GM03348 (cell line): ENCODE data around the gene ZDHHC14.
"Not testable (repeated sequence)": the region's sequence is repeated elsewhere in the genome, so short reads cannot be mapped to it uniquely, and the experiment has no call there.

Experiments used
- DNase-seq: peaks from one replicate; pipeline ENCODE4 v3.0.0; 2012; ENCODE audit warnings: low spot score

Gene ZDHHC14

DNA sequence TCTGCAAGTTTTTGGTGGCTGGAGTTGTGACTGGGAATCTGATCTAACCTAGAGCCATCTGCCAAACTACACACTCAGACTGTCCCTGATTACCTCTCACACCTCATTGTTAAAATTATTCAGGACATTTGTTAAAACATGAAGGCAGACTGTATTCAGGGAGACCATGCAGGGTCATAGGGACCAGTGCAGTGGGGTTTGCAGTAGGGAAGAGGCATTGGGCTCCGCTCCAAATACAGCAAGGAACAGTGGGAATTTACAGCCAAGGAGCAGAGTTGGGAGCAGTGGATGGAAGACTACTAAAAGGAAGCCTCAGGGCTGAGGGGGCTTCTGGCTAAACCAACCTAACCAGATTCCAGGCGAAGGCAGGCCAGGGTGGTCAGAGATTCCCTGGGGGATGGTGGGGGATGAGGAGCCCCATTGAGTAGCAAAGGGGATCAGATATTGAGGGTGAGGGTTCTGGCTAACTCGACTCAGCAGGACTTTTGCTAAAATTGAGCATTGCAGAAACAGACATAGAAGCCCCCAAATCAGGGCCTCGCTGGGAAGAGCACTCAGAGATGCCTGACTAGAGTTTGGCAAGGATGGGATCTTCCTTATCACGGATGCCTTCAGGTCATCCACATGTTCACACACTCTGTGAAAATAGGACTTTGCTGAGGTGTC lies 172.0 kb downstream of the ZDHHC14 start:
- DNase-seq: no peak

DNA sequence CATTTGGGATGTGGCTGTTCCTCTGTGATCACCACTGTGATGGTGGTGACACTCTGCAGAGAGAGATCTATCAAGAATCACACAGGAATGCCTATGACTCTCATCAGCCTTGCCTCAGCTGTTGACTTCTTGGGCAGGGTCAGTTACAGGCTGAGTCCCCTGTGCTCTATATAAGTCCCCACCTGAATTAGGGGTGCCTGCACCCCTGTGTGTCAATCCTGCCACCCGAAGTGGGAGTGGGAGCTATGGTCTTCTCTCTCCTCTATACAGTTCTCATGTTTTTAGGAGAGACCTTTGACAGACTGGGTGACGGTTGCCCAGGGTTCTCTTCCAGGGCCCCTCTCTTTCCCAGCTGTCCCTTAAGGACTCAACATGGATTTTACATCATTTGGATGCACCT lies 173.8 kb downstream of the ZDHHC14 start:
- DNase-seq: no peak

DNA sequence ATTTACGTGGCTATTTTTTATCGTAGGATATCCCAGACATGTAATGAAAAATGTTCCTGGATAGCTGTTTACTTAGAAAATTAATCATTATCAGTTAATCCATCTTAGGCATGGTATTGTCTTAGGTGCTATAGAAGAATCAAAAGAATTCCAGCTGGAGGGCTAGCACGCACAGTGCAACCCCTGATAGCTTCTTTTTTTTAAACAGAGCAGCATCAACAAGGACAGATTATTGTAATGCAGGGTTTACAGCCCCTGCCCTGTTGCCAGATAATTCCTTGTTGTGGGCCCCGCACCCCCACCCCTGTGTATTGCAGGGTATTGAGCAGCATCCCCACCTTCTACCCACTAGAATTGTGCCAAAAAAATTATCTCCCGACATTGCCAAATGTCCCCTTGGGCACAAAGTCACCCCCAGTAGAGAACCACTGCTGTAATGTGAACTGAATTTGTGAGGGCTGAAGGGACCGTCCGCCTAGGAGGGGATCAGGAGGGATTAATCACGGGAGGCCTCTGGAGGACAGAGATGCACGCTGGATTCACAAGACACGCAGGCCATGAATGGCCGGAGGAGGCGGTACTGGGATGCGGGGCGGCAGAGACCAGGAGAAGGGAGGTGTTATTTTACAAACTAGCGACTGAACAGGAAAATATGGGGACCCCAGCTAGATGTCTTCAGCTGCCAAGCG lies 174.6 kb downstream of the ZDHHC14 start:
- DNase-seq: no peak

DNA sequence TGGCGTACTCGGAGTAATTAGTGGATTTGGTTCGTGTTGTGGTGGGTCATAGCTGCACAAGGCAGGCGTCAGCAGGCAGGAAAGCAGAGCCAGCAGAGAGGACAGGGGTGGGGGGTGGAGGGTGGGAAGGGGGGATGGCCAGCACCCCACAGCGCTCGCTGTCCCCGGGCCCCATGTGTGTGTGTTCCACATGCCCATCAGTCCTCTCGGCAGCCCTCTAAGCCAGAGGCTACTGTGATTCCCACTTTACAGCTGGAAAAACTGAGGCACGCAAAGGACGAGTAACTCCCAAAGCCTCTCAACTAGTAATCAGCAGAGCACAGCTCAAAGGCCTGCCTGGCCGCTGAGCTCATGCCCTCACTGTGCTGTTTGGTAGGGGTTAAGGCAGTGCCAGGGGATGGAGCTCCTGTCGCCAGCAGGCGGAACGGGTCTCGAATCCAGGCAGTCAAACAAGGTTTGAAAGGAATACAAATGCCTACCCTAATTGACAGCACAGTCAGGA lies 175.2 kb downstream of the ZDHHC14 start:
- no peak for DNase-seq

DNA sequence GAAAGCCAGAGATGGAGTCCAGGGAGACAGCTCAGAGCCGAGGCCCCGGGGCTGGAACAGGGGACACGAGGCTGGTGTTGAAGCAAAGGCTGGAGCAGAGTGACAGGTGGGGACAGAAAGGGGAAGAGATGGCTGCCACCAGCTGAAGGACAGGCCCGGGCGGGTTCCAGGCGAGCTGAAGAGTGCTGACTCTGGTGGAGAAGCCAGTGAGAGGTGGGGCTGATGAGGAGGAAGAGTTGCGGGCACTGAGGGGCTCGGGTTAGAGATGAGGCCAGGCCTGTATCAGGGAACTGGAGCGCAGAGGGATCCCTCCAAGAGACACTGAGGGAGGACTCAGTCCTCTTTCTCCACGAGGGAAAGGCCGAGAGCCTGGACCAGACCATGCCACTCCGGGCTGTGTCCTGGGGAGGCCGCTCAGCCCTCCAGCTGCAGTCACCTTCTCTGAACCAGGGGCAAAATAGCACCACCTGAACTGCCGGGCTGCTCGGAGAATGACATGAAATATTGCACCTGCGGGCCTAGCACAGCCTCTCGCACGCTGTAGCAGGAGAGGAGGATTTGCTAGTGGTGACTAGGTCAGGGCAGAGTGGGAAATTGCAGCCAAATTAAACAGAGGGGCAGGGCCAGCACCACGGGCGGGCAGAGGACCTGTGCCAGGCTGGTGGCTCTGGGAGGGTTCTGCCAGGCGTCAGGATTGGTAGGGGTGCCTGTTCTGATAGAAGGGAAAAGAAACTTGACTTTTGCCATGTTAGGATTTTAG lies 175.9 kb downstream of the ZDHHC14 start:
- no peak for DNase-seq

DNA sequence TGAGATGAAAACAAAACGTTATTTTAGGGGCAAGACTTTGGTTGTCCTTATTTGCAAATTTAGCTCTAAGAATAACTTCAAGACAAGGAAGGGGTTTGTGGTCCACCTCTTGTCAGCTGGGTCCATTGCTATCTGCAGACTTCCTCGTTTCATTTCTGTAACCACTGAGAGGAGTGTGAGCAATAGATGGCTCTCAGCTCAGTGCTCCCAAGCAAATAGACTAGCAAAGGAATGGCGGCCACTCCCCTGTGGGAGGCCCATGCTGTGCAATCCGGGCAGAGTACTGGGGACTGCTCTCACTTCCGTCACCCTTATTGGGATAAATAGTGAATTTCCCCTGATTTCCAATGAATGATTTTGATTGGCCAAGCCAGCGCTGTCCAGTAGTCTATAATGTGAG lies 176.6 kb downstream of the ZDHHC14 start:
- DNase-seq: no peak

DNA sequence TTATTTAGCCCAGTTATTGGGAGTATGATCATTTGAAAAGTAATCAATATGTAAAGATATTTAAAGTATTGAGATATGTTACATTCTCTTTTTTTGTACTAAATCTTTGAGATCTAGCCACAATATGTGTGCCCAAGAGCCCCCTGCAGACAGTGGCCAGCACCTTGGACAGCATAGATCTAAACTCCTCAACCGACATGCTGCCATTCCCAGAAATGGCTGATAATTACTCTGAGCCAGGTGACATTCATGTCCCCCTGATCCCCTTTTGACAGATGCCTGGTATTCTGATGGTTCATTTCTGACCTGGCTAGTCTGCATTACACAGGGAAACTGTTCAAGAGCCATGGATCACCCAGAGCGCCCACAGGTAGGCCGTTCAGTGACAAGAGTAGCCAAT lies 177.1 kb downstream of the ZDHHC14 start:
- DNase-seq: no peak

DNA sequence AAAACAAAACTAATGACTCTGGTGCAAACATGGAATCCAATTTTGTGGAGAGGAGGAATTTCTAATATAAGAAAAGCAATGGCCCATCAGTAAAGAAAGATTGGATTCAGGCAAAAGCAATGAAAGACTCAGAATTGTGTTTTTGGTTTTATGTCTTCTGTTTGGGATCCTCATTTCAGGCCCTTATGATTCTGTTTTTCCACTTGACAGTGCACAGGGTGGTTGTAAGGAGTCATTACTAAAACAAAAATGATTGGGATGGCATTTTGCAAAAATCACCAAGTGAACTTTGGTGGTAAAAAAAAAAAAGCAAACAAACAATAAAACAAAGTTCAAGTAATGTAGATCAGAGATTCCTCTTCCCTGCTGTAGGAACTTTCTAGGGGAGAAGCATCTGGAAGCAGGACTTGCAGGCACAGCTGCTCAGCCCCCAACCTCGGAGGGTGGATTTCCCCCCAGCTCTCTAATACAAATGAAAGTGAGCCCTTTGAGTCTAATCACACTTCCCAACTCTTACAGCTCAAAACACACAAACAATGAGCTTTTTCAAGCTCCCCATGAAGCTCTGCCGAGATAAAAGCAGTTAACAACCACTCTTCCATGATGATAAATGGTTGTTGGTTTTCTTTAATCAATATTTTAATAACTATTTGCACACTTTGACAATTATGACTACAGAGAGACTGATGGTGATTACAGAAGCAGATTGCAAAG lies 177.7 kb downstream of the ZDHHC14 start:
- no peak for DNase-seq

DNA sequence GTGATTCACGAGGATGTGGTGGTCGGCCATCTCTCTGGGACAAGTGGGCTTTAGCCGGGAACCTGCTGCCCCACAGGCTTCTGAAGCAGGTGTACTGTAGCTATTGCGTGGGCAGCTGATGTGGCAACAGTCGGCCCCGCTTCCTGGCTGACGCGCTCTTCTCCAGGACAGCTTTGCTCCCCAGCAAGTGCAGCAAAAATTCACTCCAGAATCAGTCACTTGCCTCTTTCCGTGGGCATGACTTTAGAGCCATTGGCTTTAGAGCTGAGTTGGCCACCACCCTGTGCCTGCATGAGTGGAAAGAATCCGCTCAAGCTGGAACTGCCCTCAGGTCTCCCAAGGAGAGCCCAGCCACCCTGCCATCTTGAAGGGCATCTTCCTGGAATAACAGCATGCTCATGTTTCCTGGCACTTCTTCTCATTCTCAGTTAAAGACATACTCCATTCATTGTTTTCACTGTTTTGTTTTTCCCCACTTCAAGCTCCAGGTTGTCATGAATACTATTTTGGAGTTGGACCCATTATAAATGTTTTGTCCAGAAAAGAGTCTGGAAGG lies 178.3 kb downstream of the ZDHHC14 start:
- DNase-seq: no peak

DNA sequence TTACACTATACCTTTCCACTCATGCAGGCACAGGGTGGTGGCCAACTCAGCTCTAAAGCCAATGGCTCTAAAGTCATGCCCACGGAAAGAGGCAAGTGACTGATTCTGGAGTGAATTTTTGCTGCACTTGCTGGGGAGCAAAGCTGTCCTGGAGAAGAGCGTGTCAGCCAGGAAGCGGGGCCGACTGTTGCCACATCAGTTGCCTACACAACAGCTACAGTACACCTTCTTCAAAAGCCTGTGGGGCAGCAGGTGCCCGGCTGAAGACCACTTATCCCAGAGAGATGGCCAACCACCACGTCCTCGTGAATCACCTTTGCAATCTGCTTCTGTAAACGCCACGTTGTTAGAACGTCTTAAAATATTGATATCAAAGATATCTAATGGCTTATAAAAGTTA lies 179.1 kb downstream of the ZDHHC14 start:
- not testable (repeated sequence) for DNase-seq

DNA sequence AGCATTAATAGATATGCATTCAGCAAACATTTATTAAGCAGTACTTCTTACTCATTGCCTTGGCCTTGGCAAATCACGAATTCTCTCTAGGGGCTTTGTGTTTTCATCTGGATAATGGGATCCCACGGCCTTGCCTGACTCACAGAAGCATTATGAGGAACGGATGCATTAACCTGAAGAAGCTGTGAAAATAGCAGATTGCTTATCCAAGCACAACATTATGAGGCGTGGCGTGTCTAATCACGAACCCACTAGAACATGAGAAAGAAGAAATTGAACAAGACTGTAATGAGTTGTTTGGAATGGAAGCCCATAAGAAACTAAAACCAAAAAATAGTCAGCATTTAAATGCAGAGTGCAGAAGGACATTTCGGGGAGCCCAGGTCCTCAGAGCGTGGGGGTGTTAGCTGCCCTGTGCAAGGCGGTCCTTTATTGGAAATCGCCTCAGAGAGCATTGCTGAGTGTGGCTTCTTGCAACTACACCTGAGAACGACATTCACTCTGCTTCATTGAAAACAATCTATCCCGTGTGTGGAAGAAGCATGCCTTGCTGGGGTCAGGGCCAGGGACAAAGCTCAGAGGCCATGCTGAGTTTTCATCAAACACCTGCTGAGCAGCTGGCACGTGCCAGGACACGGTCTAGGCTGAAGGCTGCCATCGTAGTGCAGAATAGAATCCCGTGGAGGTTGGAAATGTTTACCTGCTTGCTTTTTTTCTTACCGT lies 179.9 kb downstream of the ZDHHC14 start:
- DNase-seq: no peak

DNA sequence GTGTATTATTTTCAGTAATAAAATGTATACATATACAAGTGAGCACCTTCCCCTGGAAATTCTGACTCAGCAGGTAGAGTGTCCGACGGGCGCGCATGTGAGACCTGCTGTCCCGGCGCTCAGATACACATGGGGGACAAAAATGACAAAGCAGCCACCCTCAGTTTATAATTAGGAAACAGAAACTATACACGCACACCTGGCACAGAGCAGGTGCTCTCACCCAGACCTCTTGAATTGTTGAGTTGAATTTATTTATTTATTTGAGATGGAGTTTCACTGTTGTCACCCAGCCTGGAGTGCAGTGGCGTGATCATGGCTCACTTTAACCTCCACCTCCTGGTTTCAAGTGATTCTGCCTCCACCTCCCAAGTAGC lies 180.4 kb downstream of the ZDHHC14 start:
- no peak for DNase-seq

DNA sequence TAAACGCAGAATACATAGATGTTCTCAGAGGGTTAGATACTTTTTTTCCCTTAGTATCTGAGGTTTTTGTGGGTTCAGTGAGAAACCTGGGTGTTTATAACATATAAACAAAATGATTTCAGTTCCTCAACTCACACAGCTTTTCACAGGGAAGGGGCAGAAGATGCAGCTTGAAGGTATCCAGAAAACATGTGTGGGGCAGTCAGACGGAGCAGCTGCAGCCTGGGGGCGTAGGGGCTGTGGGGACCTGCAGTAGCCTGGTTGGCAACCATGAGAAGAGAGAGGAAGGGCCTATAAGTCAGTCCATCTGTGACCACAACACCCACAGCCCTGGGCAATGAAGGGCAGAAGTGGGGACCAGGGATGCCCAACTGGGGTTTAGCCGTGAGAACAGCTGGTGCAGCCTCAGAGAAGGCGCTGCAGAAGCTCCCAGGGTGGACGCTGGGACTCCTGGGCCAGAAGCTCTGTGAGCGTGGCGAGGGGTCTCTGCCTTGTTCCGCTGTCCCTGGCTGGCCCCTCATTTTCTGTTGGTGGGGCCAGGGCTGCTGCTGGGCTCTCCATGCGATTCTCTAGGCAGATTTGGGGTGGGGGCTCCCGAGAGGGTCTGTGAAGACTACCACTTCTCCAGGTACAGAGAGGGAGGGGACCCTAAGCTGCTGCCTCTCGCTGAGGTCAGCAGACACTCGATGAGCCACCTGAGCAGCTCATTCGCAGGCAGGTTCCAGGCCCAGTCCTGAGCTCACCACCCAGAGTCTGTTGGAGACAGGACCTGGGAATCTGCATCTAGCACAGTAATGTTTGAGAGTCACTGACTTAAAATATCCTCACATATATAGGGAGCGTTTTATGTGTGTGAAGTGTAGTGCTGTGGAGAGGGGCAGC lies 181.2 kb downstream of the ZDHHC14 start:
- DNase-seq: no peak

DNA sequence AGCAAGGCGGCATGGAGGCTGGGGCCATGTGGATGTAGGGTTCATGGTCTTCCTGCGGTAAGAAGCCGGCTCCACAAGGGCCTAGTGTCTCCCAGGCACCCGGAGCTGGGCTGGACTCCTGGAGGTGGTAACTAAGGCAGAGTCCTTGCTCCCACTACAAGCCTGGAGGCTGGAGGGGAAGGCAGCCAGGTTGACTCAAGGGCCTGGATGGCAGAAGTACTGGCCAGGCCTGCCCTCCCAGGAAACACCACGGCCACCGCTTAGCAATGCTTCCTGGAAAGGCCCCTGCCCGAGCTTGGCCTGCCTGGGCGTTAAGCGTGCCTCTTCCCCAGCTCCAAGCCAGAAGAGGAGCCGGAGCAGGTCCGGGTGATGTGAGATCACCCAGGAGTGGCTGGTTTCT lies 182.0 kb downstream of the ZDHHC14 start:
- DNase-seq: no peak

DNA sequence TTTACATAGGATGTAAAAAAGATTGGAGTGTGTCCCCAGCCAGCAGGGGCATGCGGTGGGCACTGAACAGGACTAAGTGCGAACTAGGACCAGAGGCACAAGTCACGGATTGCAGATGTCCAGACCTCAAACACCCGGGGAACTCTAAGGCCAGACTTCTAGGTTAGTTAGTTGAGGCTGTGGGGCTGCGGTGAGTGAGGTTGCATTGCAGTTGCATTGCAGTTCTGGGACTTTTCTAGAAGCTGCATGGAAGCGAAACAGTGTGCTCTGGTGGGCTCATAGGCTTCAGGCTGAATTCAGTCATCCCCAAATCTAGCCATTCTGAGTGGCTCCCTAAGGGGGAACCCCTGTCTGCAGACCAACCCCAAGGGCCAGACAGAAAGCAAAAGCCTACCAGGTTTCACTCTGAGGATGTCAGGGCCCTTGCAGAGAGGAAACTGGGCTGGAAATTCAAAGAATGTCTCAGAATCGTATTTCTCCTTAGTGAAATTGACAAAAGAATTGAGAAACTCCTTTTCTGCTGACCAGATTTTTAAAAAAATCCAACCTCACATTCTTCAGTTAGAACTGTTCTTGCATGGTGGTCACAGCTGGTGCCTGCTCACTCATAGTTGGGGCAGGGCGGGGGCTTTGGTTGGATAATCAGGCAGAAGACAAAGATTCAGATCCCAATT lies 182.8 kb downstream of the ZDHHC14 start:
- DNase-seq: peak; percentile 23

DNA sequence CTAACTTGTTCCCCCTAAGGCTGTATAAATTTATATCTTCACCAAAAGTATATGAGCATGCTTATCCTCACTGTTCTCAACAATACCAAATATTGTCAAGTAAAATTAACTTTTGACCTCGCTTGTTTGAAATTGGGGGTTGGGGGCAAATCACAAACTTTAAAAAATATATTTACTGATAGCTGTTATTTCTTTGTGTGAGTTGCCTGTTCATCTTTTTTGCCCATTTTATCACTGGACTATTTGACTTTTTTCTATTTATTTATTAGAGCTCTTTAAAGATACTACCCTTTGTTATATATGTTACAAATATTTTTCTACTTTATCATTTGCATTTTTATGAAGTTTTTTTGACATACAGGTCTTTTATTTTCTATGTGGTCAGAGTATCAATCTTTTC lies 187.7 kb downstream of the ZDHHC14 start:
- DNase-seq: no peak

DNA sequence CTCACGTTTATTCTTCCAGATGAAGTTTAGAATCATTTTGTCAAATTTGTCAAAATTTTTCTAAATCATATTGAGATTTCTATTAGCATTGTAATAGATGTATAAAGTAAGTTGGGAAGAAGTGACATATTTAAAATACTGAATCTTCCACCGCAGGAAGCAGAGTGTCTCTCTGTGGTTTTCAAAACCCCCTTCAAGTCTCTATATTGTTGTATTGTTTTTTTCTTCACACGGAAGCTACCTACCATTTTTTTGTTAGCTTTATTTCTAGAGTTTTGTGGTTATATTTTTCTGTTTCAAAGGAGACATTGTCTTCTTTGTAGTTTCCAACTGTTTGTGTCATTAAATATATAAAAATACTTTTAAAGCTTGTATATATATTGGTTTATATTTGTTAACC lies 188.6 kb downstream of the ZDHHC14 start:
- no peak for DNase-seq

DNA sequence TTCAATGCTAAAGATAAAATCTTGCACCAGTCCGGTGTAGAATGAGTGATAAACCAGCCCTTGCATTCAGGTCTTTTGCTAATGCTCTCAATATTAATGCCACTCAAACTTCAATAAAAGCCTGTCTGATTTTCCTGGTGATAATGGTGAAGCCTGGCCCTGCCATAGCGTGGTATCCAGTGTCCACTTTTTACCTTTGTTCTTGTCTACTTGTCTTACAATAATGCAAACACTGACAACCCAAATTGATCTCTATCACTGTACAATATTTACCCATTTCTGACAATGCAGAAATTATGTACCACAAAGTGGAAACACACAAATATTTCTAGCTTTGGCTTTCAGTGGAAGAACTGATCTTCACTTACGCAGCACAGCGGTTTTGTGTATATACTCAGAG lies 189.1 kb downstream of the ZDHHC14 start:
- no peak for DNase-seq

DNA sequence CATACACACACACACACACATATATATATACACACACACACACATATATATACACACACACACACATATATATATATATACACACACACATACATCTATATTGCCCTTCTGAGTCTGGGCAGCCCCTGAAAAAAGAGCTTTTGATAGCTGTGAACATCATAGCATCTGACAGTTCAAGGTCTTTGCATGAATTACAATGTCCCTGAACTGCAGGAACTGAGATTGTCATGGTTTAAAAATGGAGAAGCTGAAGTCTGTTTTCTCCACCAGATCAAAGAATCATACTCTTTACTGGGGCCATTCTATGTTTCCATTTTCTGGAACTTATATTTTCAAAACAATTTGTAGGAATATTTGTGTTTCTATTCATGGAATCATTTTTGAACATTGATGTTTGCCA lies 189.8 kb downstream of the ZDHHC14 start:
- no peak for DNase-seq

DNA sequence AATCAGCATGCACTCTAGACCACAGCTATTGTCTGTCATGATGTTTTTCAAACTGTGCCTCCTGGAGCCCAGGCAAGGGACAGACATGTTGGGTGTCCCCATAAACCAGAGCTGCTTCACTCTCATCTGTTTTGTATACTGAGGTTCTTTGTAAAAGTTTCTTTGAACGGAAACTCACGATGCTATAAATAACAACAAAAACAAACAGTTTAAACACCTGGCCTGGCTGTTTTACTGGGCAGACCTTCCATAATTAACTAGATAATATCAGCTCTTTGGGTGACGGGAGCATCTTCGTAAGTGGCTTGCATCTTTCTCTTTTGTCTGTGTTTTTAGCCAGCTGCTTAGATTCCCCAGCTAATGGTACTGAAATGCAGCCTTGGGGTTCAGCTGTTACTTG lies 190.3 kb downstream of the ZDHHC14 start:
- no peak for DNase-seq
